Lower leg skin (tissue), 4 donors: Measurements from ENCODE around the gene VAV2. TPM values are rescaled to one million over a fixed set of nuclear protein-coding genes. Genes with fewer than 3 reads are reported as not detected.

ENCODE experiments used
- DNase-seq, 2 donors: peaks; one replicate each; pipeline ENCODE4 v3.0.0-alpha.2; 2019; ENCODE audit warnings: low spot score in 2 of 2
- H3K4me3 ChIP-seq: fragments of 200-600 bp; sonication (generic); 2 replicates; pipeline ENCODE4 v1.5.1; 2017; ENCODE audit warnings: mild to moderate bottlenecking, low read depth; ENCODE audit not compliant: poor library complexity, severe bottlenecking
- POLR2A ChIP-seq, 2 donors: fragments of 450-650 bp; IDR thresholded peaks; one replicate each; pipeline ENCODE4 v1.6.1; 2016 to 2017; ENCODE audit warnings: antibody characterized with exemption in 2 of 2, mild to moderate bottlenecking in 1 of 2, moderate library complexity in 1 of 2
- WGBS, 2 donors: methylation state at CpG; one replicate each; pipeline ENCODE4 v1.1.5; 2018; 5-methylcytosine and 5-hydroxymethylcytosine counted together
- intact Hi-C: fragments of 100-400 bp; cut with DNase I; formaldehyde crosslinking; loops from one replicate; pipeline ENCODE4 v1.15.0; 2023; ENCODE audit warnings: low total_unique reads
- total RNA-seq, 4 donors: library from RNA; depleted of rRNA; stranded (reverse); fragments of >200 nt; gene quantifications; one replicate each; pipeline ENCODE4 v1.1.0, GENCODE V29; 2016
- TF ChIP-seq, protein P1 (sequence below), 3 donors: fragments of 450-650 bp; IDR thresholded peaks; one replicate each; pipeline ENCODE4 v1.5.1; 2016; ENCODE audit warnings: antibody characterized with exemption in 3 of 3, mild to moderate bottlenecking in 3 of 3, moderate library complexity in 2 of 3

The VAV2 gene
- total RNA-seq, 4 donors from 2014 or later: 6.8 to 9.1 (median 7.5) TPM

- no peak for DNase-seq
- no peak for TF ChIP-seq POLR2A (IDR thresholded peaks at IDR 0.05)
- TF ChIP-seq, protein P1, sequence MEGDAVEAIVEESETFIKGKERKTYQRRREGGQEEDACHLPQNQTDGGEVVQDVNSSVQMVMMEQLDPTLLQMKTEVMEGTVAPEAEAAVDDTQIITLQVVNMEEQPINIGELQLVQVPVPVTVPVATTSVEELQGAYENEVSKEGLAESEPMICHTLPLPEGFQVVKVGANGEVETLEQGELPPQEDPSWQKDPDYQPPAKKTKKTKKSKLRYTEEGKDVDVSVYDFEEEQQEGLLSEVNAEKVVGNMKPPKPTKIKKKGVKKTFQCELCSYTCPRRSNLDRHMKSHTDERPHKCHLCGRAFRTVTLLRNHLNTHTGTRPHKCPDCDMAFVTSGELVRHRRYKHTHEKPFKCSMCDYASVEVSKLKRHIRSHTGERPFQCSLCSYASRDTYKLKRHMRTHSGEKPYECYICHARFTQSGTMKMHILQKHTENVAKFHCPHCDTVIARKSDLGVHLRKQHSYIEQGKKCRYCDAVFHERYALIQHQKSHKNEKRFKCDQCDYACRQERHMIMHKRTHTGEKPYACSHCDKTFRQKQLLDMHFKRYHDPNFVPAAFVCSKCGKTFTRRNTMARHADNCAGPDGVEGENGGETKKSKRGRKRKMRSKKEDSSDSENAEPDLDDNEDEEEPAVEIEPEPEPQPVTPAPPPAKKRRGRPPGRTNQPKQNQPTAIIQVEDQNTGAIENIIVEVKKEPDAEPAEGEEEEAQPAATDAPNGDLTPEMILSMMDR (IDR thresholded peaks at IDR 0.05): no peak
- 89 to 95% methylated on average over 2 of the region's 2 CpGs for WGBS, 2 donors
- no peak overlapping the region for H3K4me3 ChIP-seq
- intact Hi-C loops: no loop called here
Observed at GRCh38 chr9:133775291-133775690, 216.8 kb downstream of the VAV2 start.

DNA sequence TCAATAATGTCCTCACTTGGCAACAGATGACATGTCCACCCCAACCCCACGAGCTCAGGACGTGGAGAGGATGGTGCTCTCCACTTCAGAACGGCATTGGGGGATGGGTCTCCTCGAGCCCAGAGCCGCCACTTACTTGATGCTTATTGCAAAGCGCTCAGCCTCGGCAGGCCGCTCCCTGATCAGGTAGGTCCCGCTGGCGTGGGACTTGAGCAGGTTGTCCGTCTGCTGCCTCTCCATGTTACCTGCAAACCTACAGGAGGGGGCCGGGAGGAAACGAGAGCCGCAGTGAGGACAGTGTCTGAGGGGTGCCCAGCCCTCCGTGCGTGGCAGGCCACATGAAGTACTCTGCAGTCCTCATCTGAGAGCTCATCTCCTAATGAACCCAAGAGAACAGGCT lies 217.3 kb downstream of the VAV2 start:
- WGBS, 2 donors: 95 to 99% methylated on average over 15 to 16 of the region's 16 CpGs
- intact Hi-C loops: no loop called here
- DNase-seq: no peak
- TF ChIP-seq POLR2A (IDR thresholded peaks at IDR 0.05): no peak
- TF ChIP-seq, protein P1 (IDR thresholded peaks at IDR 0.05): no peak
- H3K4me3 ChIP-seq: no peak overlapping the region

GRCh38 chr9:133773889-133774655 lies 218.1 kb downstream of the VAV2 start:
- peak in 1 of 2 donors; percentile 13 for DNase-seq
- TF ChIP-seq, protein P1 (IDR thresholded peaks at IDR 0.05): no peak
- TF ChIP-seq POLR2A (IDR thresholded peaks at IDR 0.05): no peak
- intact Hi-C loops: no loop called here
- WGBS, 2 donors: 95 to 98% methylated on average over 9 of the region's 9 CpGs
- H3K4me3 ChIP-seq: no peak overlapping the region

- no peak for TF ChIP-seq POLR2A (IDR thresholded peaks at IDR 0.05)
- TF ChIP-seq, protein P1 (IDR thresholded peaks at IDR 0.05): no peak
- 82 to 96% methylated on average over 5 to 7 of the region's 7 CpGs for WGBS, 2 donors
- intact Hi-C loops: no loop called here
- H3K4me3 ChIP-seq: no peak overlapping the region
- no peak for DNase-seq
Observed at GRCh38 chr9:133772581-133772980, 219.5 kb downstream of the VAV2 start.

DNA sequence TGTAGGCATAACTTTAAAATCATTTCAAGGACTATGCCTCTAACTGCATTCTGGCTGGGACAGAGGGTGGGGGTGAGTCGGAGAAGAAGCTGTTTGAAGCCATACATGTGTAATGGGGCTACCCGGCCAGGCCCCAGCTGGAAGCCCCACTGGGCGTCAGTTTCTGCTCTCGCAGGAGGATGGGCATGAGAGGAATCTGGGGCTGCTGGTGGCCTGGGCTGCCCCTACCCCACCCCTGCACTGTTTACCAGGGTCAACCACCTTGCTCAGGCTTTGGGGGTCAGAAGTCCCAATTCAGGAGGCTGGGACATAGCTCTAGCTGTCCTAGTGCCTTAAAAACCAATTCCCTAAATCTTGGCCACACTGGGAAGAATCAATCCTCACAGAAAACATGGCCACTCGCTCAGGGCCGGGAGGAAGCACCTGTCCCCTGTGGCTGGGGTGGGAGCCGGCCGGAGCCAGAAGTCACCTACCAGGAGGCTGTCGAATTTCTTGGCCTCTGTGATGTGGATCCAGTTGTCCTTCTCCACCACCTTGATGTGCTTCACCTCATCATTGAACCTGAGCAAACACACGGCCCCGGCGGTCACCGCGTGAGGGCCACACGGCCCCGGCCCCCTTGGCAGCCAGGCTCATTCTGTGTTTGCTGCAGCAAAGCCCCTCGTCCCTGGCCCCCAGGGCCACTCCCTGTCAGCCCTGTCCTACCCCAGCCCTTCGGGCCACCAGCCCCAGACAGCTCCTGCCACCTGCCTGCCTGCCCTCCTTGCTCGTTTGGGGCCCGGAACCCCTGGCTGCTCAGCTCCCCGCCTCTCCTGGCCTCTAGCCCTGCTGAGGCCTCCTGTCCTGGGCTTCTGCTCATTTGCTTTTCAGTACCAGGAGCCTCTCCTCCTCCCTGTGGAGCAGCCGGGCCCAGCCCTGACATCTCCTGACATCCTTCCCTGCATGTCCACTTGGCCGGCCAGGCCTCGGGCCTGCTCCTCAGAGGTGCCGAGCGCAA lies 220.3 kb downstream of the VAV2 start:
- intact Hi-C loops: no loop called here
- TF ChIP-seq POLR2A (IDR thresholded peaks at IDR 0.05): no peak
- TF ChIP-seq, protein P1 (IDR thresholded peaks at IDR 0.05): no peak
- 87 to 93% methylated on average over 26 of the region's 26 CpGs for WGBS, 2 donors
- peak in 1 of 2 donors; percentile 71 for DNase-seq
- no peak overlapping the region for H3K4me3 ChIP-seq
